Neural crest cell (in vitro differentiated cells): ENCODE results near the gene SIRPB2. TPM values are rescaled to one million over a fixed set of nuclear protein-coding genes. Genes with fewer than 3 reads are reported as not detected.

Experiments used
- DNase-seq: peaks from one replicate; pipeline ENCODE4 v3.0.0; 2021; ENCODE audit warnings: low read depth, mixed read lengths, low spot score
- H3K27ac Mint-ChIP-seq: one replicate; pipeline ENCODE4 v1.8.0; 2021; ENCODE audit warnings: mild to moderate bottlenecking, mixed read lengths; ENCODE audit not compliant: unreplicated experiment
- H3K27me3 Mint-ChIP-seq: 2 replicates; pipeline ENCODE4 v1.8.0; 2021; ENCODE audit warnings: low read depth, mild to moderate bottlenecking, mixed read lengths
- H3K36me3 Mint-ChIP-seq: 2 replicates; pipeline ENCODE4 v1.8.0; 2021; ENCODE audit warnings: low read depth, mild to moderate bottlenecking, mixed read lengths
- H3K4me1 Mint-ChIP-seq: 2 replicates; pipeline ENCODE4 v1.8.0; 2021; ENCODE audit warnings: mixed read lengths
- H3K4me3 Mint-ChIP-seq: one replicate; pipeline ENCODE4 v1.8.0; 2021; ENCODE audit warnings: mild to moderate bottlenecking, mixed read lengths
- H3K9me3 Mint-ChIP-seq: 2 replicates; pipeline ENCODE4 v1.8.0; 2021; ENCODE audit warnings: mixed read lengths
- CTCF ChIP-seq: fragments of 200-600 bp; sonication (generic); conservative IDR thresholded peaks from 2 replicates; pipeline ENCODE4 v1.5.0; 2021; ENCODE audit warnings: antibody characterized with exemption, mild to moderate bottlenecking
- total RNA-seq: library from RNA; stranded (reverse); gene quantifications from 2 replicates; pipeline ENCODE4 v1.2.1, GENCODE V29; 2021

SIRPB2 gene
- total RNA-seq, 1 donor from 2014 or later = not detected

- no peaks in the 10 kb centered on the region for H3K9me3 Mint-ChIP-seq
- H3K4me3 Mint-ChIP-seq = peak overlapping the region; percentile 80
- H3K36me3 Mint-ChIP-seq = no peaks in the 10 kb centered on the region
- H3K27me3 Mint-ChIP-seq = peaks cover 22% of the 10 kb centered on the region
- TF ChIP-seq CTCF = peak; percentile 75
- peaks cover 21% of the 10 kb centered on the region for H3K4me1 Mint-ChIP-seq
- H3K27ac Mint-ChIP-seq = no peak overlapping the region
- peak; percentile 64 for DNase-seq
Observed at GRCh38 chr20:1469925-1470571, 21.2 kb downstream of the SIRPB2 start.

DNA sequence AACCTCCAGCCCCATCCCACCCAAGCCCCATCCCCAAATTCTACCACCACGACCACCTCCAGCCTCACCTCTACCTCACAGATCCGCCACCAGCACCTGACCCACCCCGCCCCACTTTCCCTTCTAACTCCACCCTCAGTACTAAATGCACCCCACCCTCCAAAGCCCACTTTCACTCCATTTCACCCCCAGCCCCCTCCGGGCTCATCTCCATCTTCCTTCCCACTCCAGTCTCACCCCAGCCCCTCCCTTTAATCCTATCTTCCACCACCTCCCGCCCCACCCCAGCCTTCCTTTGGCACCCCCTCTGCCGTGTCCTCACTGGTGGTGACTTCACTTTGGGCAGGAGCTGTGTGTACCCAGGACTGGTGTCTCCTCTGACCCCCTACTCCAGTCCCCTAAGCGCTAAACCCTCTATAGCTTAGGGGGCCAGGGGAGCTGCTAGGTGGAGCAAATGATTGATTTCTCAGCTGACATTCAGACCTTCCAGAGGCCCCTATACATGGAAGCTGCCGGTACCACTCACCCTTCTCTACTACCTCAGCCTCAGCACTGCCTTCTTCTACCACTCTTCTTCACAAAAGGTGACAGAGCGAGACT is 21.8 kb downstream of the SIRPB2 start:
- Mint-ChIP-seq H3K36me3 (no peaks in the 10 kb centered on the region), H3K4me1 (peaks cover 25% of the 10 kb centered on the region), H3K4me3 (no peak overlapping the region), H3K9me3 (no peaks in the 10 kb centered on the region), H3K27me3 (peaks cover 22% of the 10 kb centered on the region), H3K27ac (no peak overlapping the region)
- no peak for TF ChIP-seq CTCF
- DNase-seq = no peak

- no peak for DNase-seq
- H3K4me1 Mint-ChIP-seq = peaks cover 25% of the 10 kb centered on the region
- no peaks in the 10 kb centered on the region for H3K36me3 Mint-ChIP-seq
- H3K4me3 Mint-ChIP-seq = peak overlapping the region; percentile 87
- H3K27me3 Mint-ChIP-seq = peaks cover 18% of the 10 kb centered on the region
- H3K27ac Mint-ChIP-seq = no peak overlapping the region
- no peak for TF ChIP-seq CTCF
- no peaks in the 10 kb centered on the region for H3K9me3 Mint-ChIP-seq
Observed at GRCh38 chr20:1468117-1468624, 23.0 kb downstream of the SIRPB2 start.

GRCh38 chr20:1467355-1468116 is 23.7 kb downstream of the SIRPB2 start:
- Mint-ChIP-seq H3K4me3 (peak overlapping the region; percentile 87), H3K4me1 (peaks cover 25% of the 10 kb centered on the region), H3K27me3 (peaks cover 18% of the 10 kb centered on the region), H3K9me3 (no peaks in the 10 kb centered on the region), H3K27ac (no peak overlapping the region), H3K36me3 (no peaks in the 10 kb centered on the region)
- no peak for TF ChIP-seq CTCF
- no peak for DNase-seq

DNA sequence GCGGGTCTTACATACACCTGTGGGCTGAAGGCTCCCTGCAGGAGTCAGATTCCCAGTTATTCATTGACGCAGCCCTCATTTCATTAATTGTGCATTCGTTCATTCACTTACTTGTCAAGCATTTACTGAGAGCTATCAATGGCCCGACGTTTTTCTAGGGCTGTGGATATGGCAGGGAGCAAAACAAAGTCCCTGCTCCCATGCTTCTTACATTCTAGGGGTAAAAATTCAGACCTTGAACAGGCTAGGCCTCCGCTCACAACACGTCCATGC is 24.2 kb downstream of the SIRPB2 start:
- no peak for DNase-seq
- TF ChIP-seq CTCF = no peak
- Mint-ChIP-seq H3K4me3 (peak overlapping the region; percentile 87), H3K36me3 (no peaks in the 10 kb centered on the region), H3K27me3 (peaks cover 18% of the 10 kb centered on the region), H3K9me3 (no peaks in the 10 kb centered on the region), H3K4me1 (peaks cover 25% of the 10 kb centered on the region), H3K27ac (no peak overlapping the region)
